ENCODE data around the gene CPA5.
"Not testable (repeated sequence)": the region's sequence is repeated elsewhere in the genome, so short reads cannot be mapped to it uniquely, and the experiment has no call there.

Gene CPA5

GRCh38 chr7:130371046-130371445, 26.4 kb downstream of the CPA5 start:
- H3K36me3 Mint-ChIP-seq: no peaks in the 10 kb centered on the region
- no peaks in the 10 kb centered on the region for H3K27me3 Mint-ChIP-seq
- DNase-seq (no peak), ATAC-seq (replicated peaks) (no peak)
- H3K4me1 Mint-ChIP-seq: no peaks in the 10 kb centered on the region
- no peak overlapping the region for H3K4me3 Mint-ChIP-seq
- H3K9me3 Mint-ChIP-seq: peaks cover 5 to 6% of the 10 kb centered on the region in 2 donors
- no peak overlapping the region for H3K27ac Mint-ChIP-seq

GRCh38 chr7:130372402-130373165, 28.0 kb downstream of the CPA5 start:
- Mint-ChIP-seq H3K36me3 (no peaks in the 10 kb centered on the region), H3K27me3 (no peaks in the 10 kb centered on the region), H3K9me3 (peaks cover 10 to 12% of the 10 kb centered on the region in 2 donors), H3K27ac (no peak overlapping the region), H3K4me1 (no peaks in the 10 kb centered on the region), H3K4me3 (no peak overlapping the region)
- no peak for DNase-seq
- ATAC-seq (replicated peaks): no peak

- no peak for ATAC-seq (replicated peaks)
- H3K27me3 Mint-ChIP-seq: no peaks in the 10 kb centered on the region
- H3K4me3 Mint-ChIP-seq: no peak overlapping the region
- no peak overlapping the region for H3K27ac Mint-ChIP-seq
- no peaks in the 10 kb centered on the region for H3K4me1 Mint-ChIP-seq
- H3K9me3 Mint-ChIP-seq: peaks cover 10 to 12% of the 10 kb centered on the region in 2 donors
- DNase-seq: no peak
- H3K36me3 Mint-ChIP-seq: no peaks in the 10 kb centered on the region
Measured at GRCh38 chr7:130374507-130374906, 29.9 kb downstream of the CPA5 start.

GRCh38 chr7:130376461-130376860, 31.8 kb downstream of the CPA5 start:
- not testable (repeated sequence) for DNase-seq; H3K27me3 Mint-ChIP-seq; H3K36me3 Mint-ChIP-seq; H3K4me1 Mint-ChIP-seq; H3K27ac Mint-ChIP-seq; H3K4me3 Mint-ChIP-seq; ATAC-seq (replicated peaks)
- peaks cover 10 to 12% of the 10 kb centered on the region in 2 donors for H3K9me3 Mint-ChIP-seq

- Mint-ChIP-seq H3K27ac (no peak overlapping the region), H3K9me3 (peaks cover 10 to 12% of the 10 kb centered on the region in 2 donors), H3K4me3 (no peak overlapping the region), H3K4me1 (no peaks in the 10 kb centered on the region), H3K36me3 (no peaks in the 10 kb centered on the region), H3K27me3 (no peaks in the 10 kb centered on the region)
- no peak for DNase-seq
- no peak for ATAC-seq (replicated peaks)
Measured at GRCh38 chr7:130377178-130377577, 32.6 kb downstream of the CPA5 start.

GRCh38 chr7:130379019-130379418, 34.4 kb downstream of the CPA5 start:
- ATAC-seq (replicated peaks) (no peak), DNase-seq (no peak)
- Mint-ChIP-seq H3K27me3 (no peaks in the 10 kb centered on the region), H3K36me3 (no peaks in the 10 kb centered on the region), H3K4me1 (no peaks in the 10 kb centered on the region), H3K4me3 (no peak overlapping the region), H3K9me3 (peaks cover 10 to 12% of the 10 kb centered on the region in 2 donors), H3K27ac (no peak overlapping the region)

- Mint-ChIP-seq H3K4me1 (no peaks in the 10 kb centered on the region), H3K27me3 (peaks cover 0 to 3% of the 10 kb centered on the region in 2 donors), H3K9me3 (peaks cover 10 to 12% of the 10 kb centered on the region in 2 donors), H3K27ac (no peak overlapping the region), H3K4me3 (no peak overlapping the region), H3K36me3 (no peaks in the 10 kb centered on the region)
- no peak for DNase-seq
- no peak for ATAC-seq (replicated peaks)
Measured at GRCh38 chr7:130379532-130379920, 34.9 kb downstream of the CPA5 start.

- Mint-ChIP-seq H3K4me1 (no peaks in the 10 kb centered on the region), H3K36me3 (no peaks in the 10 kb centered on the region), H3K27me3 (peaks cover 0 to 3% of the 10 kb centered on the region in 2 donors), H3K9me3 (peaks cover 9% of the 10 kb centered on the region in 2 donors), H3K27ac (no peak within 1 kb of the TSS), H3K4me3 (no peak within 1 kb of the TSS)
- DNase-seq (no peak), ATAC-seq (replicated peaks) (no peak)
Measured at GRCh38 chr7:130379921-130380860, 35.6 kb downstream of the CPA5 start, which contains the start of gene CPA1. Gene CPA1, plus strand, starts transcription at chr7:130380494. Its CDS starts 27 bp downstream, at chr7:130380521.

GRCh38 chr7:130380861-130381455, 36.3 kb downstream of the CPA5 start:
- ATAC-seq (replicated peaks) (no peak), DNase-seq (no peak)
- Mint-ChIP-seq H3K4me3 (no peak overlapping the region), H3K27ac (no peak overlapping the region), H3K4me1 (no peaks in the 10 kb centered on the region), H3K27me3 (peaks cover 0 to 3% of the 10 kb centered on the region in 2 donors), H3K36me3 (no peaks in the 10 kb centered on the region), H3K9me3 (peaks cover 6 to 7% of the 10 kb centered on the region in 2 donors)

- Mint-ChIP-seq H3K4me3 (no peak overlapping the region), H3K27me3 (peaks cover 0 to 3% of the 10 kb centered on the region in 2 donors), H3K4me1 (no peaks in the 10 kb centered on the region), H3K9me3 (peaks cover under 1% of the 10 kb centered on the region in 2 donors), H3K36me3 (no peaks in the 10 kb centered on the region), H3K27ac (no peak overlapping the region)
- ATAC-seq (replicated peaks) (no peak), DNase-seq (no peak)
Measured at GRCh38 chr7:130381468-130382312, 37.1 kb downstream of the CPA5 start.

- no peaks in the 10 kb centered on the region for H3K36me3 Mint-ChIP-seq
- no peak for DNase-seq
- H3K9me3 Mint-ChIP-seq: peaks cover 0 to 1% of the 10 kb centered on the region in 2 donors
- ATAC-seq (replicated peaks): no peak
- H3K4me1 Mint-ChIP-seq: no peaks in the 10 kb centered on the region
- H3K4me3 Mint-ChIP-seq: no peak overlapping the region
- H3K27me3 Mint-ChIP-seq: peaks cover 3 to 5% of the 10 kb centered on the region in 2 donors
- no peak overlapping the region for H3K27ac Mint-ChIP-seq
Measured at GRCh38 chr7:130383187-130383980, 38.8 kb downstream of the CPA5 start.

- Mint-ChIP-seq H3K4me3 (no peak overlapping the region), H3K36me3 (no peaks in the 10 kb centered on the region), H3K27ac (no peak overlapping the region), H3K9me3 (peaks cover 3 to 4% of the 10 kb centered on the region in 2 donors), H3K4me1 (no peaks in the 10 kb centered on the region), H3K27me3 (peaks cover 3 to 5% of the 10 kb centered on the region in 2 donors)
- ATAC-seq (replicated peaks) (no peak), DNase-seq (no peak)
Measured at GRCh38 chr7:130384371-130384801, 39.8 kb downstream of the CPA5 start.

Data from stimulated activated naive B cell treated with anti-CD40 and anti-IgM and Interleukin-4, amounts not matched to agents 10 μg/mL and 1 μg/mL and 100 μg/mL, for 72 hours (primary cell).